ENCODE measurements around the gene SEC23A.

SEC23A gene

GRCh38 chr14:39102969-39103957 is at the start of gene SEC23A (continued):
- TF ChIP-seq ZNF48 (tag by site-specific recombination; IDR thresholded peaks at IDR 0.05) (no peak), ZNF544 (tag by site-specific recombination; IDR thresholded peaks at IDR 0.05) (no peak), ZNF639 (tag by site-specific recombination; IDR thresholded peaks at IDR 0.05) (no peak), CTCF (tag by site-specific recombination; IDR thresholded peaks at IDR 0.05) (peak; percentile 76), SP7 (tag by site-specific recombination; IDR thresholded peaks at IDR 0.05) (peak; percentile 62), KLF1 (tag by site-specific recombination; IDR thresholded peaks at IDR 0.05) (peak; percentile 74), ZSCAN23 (tag by site-specific recombination; IDR thresholded peaks at IDR 0.05) (no peak), ZNF121 (tag by site-specific recombination; IDR thresholded peaks at IDR 0.05) (peak; percentile 90), TSHZ1 (tag by site-specific recombination; IDR thresholded peaks at IDR 0.05; ENCODE audit: borderline replicate concordance) (no peak), HOXA7 (CRISPR knock-in tag; IDR thresholded peaks at IDR 0.05; ENCODE audit: borderline replicate concordance) (no peak), SP2 (tag by site-specific recombination; IDR thresholded peaks at IDR 0.05) (peak; percentile 89), ZNF629 (tag by site-specific recombination; IDR thresholded peaks at IDR 0.05) (peak; percentile 35; the same call in 1 of the 2 replicates), ZEB2 (tag by site-specific recombination; IDR thresholded peaks at IDR 0.05) (peak; percentile 46), ZNF10 (tag by site-specific recombination; IDR thresholded peaks at IDR 0.05) (no peak), ZNF555 (tag by site-specific recombination; conservative IDR thresholded peaks at IDR 0.05) (no peak), ZNF529 (tag by site-specific recombination; IDR thresholded peaks at IDR 0.05; ENCODE audit: insufficient replicate concordance) (no peak), ZBTB49 (tag by site-specific recombination; IDR thresholded peaks at IDR 0.05; ENCODE audit: low read depth) (no peak), ZNF311 (tag by site-specific recombination; IDR thresholded peaks at IDR 0.05; ENCODE audit: borderline replicate concordance) (no peak), OSR2 (tag by site-specific recombination; IDR thresholded peaks at IDR 0.05) (no peak), ZNF211 (tag by site-specific recombination; IDR thresholded peaks at IDR 0.05; ENCODE audit: low read depth) (no peak)
- TF ChIP-seq, protein P1, sequence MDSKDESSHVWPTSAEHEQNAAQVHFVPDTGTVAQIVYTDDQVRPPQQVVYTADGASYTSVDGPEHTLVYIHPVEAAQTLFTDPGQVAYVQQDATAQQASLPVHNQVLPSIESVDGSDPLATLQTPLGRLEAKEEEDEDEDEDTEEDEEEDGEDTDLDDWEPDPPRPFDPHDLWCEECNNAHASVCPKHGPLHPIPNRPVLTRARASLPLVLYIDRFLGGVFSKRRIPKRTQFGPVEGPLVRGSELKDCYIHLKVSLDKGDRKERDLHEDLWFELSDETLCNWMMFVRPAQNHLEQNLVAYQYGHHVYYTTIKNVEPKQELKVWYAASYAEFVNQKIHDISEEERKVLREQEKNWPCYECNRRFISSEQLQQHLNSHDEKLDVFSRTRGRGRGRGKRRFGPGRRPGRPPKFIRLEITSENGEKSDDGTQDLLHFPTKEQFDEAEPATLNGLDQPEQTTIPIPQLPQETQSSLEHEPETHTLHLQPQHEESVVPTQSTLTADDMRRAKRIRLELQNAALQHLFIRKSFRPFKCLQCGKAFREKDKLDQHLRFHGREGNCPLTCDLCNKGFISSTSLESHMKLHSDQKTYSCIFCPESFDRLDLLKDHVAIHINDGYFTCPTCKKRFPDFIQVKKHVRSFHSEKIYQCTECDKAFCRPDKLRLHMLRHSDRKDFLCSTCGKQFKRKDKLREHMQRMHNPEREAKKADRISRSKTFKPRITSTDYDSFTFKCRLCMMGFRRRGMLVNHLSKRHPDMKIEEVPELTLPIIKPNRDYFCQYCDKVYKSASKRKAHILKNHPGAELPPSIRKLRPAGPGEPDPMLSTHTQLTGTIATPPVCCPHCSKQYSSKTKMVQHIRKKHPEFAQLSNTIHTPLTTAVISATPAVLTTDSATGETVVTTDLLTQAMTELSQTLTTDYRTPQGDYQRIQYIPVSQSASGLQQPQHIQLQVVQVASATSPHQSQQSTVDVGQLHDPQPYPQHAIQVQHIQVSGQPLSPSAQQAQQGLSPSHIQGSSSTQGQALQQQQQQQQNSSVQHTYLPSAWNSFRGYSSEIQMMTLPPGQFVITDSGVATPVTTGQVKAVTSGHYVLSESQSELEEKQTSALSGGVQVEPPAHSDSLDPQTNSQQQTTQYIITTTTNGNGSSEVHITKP (tag by site-specific recombination; IDR thresholded peaks at IDR 0.05): peak; percentile 78
- TF ChIP-seq, protein P2, sequence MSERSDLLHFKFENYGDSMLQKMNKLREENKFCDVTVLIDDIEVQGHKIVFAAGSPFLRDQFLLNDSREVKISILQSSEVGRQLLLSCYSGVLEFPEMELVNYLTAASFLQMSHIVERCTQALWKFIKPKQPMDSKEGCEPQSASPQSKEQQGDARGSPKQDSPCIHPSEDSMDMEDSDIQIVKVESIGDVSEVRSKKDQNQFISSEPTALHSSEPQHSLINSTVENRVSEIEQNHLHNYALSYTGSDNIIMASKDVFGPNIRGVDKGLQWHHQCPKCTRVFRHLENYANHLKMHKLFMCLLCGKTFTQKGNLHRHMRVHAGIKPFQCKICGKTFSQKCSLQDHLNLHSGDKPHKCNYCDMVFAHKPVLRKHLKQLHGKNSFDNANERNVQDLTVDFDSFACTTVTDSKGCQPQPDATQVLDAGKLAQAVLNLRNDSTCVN (tag by site-specific recombination; optimal IDR thresholded peaks at IDR 0.05): peak; percentile 56
- TF ChIP-seq, protein P3, sequence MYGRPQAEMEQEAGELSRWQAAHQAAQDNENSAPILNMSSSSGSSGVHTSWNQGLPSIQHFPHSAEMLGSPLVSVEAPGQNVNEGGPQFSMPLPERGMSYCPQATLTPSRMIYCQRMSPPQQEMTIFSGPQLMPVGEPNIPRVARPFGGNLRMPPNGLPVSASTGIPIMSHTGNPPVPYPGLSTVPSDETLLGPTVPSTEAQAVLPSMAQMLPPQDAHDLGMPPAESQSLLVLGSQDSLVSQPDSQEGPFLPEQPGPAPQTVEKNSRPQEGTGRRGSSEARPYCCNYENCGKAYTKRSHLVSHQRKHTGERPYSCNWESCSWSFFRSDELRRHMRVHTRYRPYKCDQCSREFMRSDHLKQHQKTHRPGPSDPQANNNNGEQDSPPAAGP (tag by site-specific recombination; IDR thresholded peaks at IDR 0.05): peak; percentile 76; the same call in 1 of the 2 replicates

Data from HEK293 (cell line).